WTC11 (cell line): ENCODE data around the gene PICALM.

ENCODE experiments used
- CBFB ChIP-seq: sonication (generic); formaldehyde crosslinking; IDR thresholded peaks from 2 replicates; pipeline ENCODE4 v1.8.1; 2022; ENCODE audit warnings: mild to moderate bottlenecking, low read depth, missing genetic modification reagents
- CREB1 ChIP-seq: sonication (generic); formaldehyde crosslinking; IDR thresholded peaks from 2 replicates; pipeline ENCODE4 v1.8.0; 2023; ENCODE audit warnings: mild to moderate bottlenecking, missing genetic modification reagents
- OVOL2 ChIP-seq: fragments of 250-450 bp; sonication (Bioruptor Pico); IDR thresholded peaks from 2 replicates; pipeline ENCODE4 v1.9.0; 2021; ENCODE audit warnings: mild to moderate bottlenecking, borderline replicate concordance
- ZNF317 ChIP-seq: sonication (generic); formaldehyde crosslinking; IDR thresholded peaks from 2 replicates; pipeline ENCODE4 v1.8.1; 2023; ENCODE audit warnings: low read depth, mild to moderate bottlenecking, moderate library complexity, missing genetic modification reagents, borderline replicate concordance
- ZNF416 ChIP-seq: fragments of 250-450 bp; sonication (Bioruptor Pico); IDR thresholded peaks from 2 replicates; pipeline ENCODE4 v1.9.0; 2021; ENCODE audit warnings: mild to moderate bottlenecking, inconsistent platforms
- TF ChIP-seq, protein P1 (sequence below): fragments of 200-600 bp; IDR thresholded peaks from 2 replicates; pipeline ENCODE4 v1.8.0; 2022; ENCODE audit warnings: antibody characterized with exemption
- TF ChIP-seq, protein P2 (sequence below): sonication (generic); formaldehyde crosslinking; IDR thresholded peaks from 2 replicates; pipeline ENCODE4 v1.8.0; 2023; ENCODE audit warnings: mild to moderate bottlenecking, missing genetic modification reagents
- TF ChIP-seq, protein P3 (sequence below): sonication (generic); formaldehyde crosslinking; IDR thresholded peaks from 2 replicates; pipeline ENCODE4 v1.8.0; 2022; ENCODE audit warnings: mild to moderate bottlenecking, missing genetic modification reagents
- TF ChIP-seq, protein P4 (sequence below): fragments of 250-450 bp; sonication (Bioruptor Pico); conservative IDR thresholded peaks from 2 replicates; pipeline ENCODE4 v1.9.0; 2021; ENCODE audit warnings: mild to moderate bottlenecking
- TF ChIP-seq, protein P5 (sequence below): sonication (generic); formaldehyde crosslinking; IDR thresholded peaks from 2 replicates; pipeline ENCODE4 v1.8.1; 2023; ENCODE audit warnings: mild to moderate bottlenecking, missing genetic modification reagents, moderate library complexity
- TF ChIP-seq, protein P6 (sequence below): sonication (generic); formaldehyde crosslinking; IDR thresholded peaks from 2 replicates; pipeline ENCODE4 v1.8.1; 2023; ENCODE audit warnings: mild to moderate bottlenecking, moderate library complexity, missing genetic modification reagents

DNA sequence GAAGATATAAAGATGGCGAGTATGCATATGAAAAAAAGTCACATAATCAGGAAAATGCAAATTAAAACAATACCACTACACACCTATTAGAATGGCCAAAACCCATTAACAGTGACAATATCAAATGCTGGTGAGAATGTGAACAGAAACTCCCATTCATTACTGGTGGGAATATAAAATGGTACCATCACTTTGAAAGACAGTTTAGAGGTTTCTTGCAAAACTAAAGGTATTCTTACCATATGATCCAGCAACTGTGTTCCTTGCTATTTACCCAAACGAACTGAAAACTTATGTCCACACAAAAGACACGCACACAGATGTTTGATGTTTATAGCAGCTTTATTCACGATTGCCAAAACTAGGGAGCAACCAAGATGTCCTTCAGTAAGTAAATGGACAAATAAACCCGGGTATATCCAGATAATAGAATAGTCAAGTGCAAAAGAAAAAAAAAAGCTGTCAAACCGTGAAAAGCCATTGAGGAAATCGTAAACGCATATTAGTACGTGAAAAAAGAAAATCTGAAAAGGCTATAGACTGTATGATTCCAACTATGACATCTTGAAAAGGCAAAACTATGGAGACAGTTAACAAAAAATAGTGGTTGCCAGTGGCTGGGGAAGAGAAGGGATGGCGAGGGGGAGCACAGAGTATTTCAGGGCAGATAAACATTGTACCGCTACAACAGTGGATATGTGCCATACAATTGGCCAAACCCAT, 7.2 kb downstream of the PICALM start:
- TF ChIP-seq, protein P1, sequence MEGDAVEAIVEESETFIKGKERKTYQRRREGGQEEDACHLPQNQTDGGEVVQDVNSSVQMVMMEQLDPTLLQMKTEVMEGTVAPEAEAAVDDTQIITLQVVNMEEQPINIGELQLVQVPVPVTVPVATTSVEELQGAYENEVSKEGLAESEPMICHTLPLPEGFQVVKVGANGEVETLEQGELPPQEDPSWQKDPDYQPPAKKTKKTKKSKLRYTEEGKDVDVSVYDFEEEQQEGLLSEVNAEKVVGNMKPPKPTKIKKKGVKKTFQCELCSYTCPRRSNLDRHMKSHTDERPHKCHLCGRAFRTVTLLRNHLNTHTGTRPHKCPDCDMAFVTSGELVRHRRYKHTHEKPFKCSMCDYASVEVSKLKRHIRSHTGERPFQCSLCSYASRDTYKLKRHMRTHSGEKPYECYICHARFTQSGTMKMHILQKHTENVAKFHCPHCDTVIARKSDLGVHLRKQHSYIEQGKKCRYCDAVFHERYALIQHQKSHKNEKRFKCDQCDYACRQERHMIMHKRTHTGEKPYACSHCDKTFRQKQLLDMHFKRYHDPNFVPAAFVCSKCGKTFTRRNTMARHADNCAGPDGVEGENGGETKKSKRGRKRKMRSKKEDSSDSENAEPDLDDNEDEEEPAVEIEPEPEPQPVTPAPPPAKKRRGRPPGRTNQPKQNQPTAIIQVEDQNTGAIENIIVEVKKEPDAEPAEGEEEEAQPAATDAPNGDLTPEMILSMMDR = no peak
- TF ChIP-seq OVOL2 = no peak
- TF ChIP-seq, protein P2, sequence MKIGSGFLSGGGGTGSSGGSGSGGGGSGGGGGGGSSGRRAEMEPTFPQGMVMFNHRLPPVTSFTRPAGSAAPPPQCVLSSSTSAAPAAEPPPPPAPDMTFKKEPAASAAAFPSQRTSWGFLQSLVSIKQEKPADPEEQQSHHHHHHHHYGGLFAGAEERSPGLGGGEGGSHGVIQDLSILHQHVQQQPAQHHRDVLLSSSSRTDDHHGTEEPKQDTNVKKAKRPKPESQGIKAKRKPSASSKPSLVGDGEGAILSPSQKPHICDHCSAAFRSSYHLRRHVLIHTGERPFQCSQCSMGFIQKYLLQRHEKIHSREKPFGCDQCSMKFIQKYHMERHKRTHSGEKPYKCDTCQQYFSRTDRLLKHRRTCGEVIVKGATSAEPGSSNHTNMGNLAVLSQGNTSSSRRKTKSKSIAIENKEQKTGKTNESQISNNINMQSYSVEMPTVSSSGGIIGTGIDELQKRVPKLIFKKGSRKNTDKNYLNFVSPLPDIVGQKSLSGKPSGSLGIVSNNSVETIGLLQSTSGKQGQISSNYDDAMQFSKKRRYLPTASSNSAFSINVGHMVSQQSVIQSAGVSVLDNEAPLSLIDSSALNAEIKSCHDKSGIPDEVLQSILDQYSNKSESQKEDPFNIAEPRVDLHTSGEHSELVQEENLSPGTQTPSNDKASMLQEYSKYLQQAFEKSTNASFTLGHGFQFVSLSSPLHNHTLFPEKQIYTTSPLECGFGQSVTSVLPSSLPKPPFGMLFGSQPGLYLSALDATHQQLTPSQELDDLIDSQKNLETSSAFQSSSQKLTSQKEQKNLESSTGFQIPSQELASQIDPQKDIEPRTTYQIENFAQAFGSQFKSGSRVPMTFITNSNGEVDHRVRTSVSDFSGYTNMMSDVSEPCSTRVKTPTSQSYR (CRISPR knock-in tag) = no peak
- TF ChIP-seq, protein P3, sequence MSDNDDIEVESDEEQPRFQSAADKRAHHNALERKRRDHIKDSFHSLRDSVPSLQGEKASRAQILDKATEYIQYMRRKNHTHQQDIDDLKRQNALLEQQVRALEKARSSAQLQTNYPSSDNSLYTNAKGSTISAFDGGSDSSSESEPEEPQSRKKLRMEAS = no peak
- TF ChIP-seq, protein P4, sequence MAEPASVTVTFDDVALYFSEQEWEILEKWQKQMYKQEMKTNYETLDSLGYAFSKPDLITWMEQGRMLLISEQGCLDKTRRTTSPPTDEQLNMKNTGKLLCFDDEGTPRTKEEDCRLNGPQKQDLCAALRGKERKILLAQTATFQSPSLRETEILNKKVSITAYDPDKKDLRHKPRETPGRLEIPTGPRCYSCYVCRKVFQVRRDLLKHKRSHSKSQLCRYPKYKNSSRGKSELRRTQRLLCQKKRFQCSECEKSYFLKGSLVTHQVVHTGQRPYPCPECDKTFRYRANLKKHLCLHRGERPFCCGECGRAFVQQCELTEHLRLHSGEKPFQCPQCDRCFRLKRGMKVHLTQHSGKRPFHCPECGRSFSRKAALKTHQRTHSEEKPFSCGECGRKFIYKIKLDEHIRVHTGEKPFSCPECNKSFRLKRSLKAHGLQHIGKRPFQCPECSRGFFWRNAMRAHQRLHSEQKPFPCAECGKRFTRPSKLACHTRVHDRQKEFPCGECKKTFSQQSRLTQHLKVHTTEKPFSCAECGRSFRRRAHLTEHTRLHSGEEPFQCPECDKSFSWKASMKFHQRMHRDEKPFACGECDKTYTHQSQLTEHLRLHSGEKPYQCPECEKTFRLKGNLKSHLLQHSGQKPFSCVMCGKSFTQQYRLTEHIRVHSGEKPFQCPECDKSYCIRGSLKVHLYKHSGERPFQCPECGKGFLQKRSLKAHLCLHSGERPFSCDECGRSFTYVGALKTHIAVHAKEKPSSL (CRISPR knock-in tag) = no peak
- no peak for TF ChIP-seq CBFB (CRISPR knock-in tag)
- TF ChIP-seq ZNF317 = no peak
- TF ChIP-seq, protein P5, sequence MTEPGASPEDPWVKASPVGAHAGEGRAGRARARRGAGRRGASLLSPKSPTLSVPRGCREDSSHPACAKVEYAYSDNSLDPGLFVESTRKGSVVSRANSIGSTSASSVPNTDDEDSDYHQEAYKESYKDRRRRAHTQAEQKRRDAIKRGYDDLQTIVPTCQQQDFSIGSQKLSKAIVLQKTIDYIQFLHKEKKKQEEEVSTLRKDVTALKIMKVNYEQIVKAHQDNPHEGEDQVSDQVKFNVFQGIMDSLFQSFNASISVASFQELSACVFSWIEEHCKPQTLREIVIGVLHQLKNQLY (CRISPR knock-in tag) = no peak
- no peak for TF ChIP-seq CREB1
- no peak for TF ChIP-seq ZNF416
- TF ChIP-seq, protein P6, sequence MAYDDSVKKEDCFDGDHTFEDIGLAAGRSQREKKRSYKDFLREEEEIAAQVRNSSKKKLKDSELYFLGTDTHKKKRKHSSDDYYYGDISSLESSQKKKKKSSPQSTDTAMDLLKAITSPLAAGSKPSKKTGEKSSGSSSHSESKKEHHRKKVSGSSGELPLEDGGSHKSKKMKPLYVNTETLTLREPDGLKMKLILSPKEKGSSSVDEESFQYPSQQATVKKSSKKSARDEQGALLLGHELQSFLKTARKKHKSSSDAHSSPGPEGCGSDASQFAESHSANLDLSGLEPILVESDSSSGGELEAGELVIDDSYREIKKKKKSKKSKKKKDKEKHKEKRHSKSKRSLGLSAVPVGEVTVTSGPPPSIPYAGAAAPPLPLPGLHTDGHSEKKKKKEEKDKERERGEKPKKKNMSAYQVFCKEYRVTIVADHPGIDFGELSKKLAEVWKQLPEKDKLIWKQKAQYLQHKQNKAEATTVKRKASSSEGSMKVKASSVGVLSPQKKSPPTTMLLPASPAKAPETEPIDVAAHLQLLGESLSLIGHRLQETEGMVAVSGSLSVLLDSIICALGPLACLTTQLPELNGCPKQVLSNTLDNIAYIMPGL (CRISPR knock-in tag) = no peak
